ENCODE data around the gene OR8B2. TPM values are rescaled to one million over a fixed set of nuclear protein-coding genes. Genes with fewer than 3 reads are reported as not detected.

OR8B2 gene
- polyA plus RNA-seq, 1 experiment, result not detected

Other genes with a start within 250 kb of the OR8B2 start
- gene OR10D3, start 201.2 kb downstream of the OR8B2 start, polyA plus RNA-seq (2011; rRNA removed), result not detected in 2 replicates
- not detected in 2 replicates for gene OR8G1, start 143.4 kb downstream of the OR8B2 start, polyA plus RNA-seq (2011; rRNA removed)
- gene OR8G5, start 128.1 kb downstream of the OR8B2 start, polyA plus RNA-seq (2011; rRNA removed), result not detected in 2 replicates
- not detected in 2 replicates for gene OR8D1, start 70.5 kb downstream of the OR8B2 start, polyA plus RNA-seq (2011; rRNA removed)
- not detected in 2 replicates for gene OR8D2, start 64.3 kb downstream of the OR8B2 start, polyA plus RNA-seq (2011; rRNA removed)
- not detected in 2 replicates for gene OR8B3, start 14.5 kb upstream of the OR8B2 start, polyA plus RNA-seq (2011; rRNA removed)
- not detected in 2 replicates for gene OR8B4, start 40.4 kb upstream of the OR8B2 start, polyA plus RNA-seq (2011; rRNA removed)
- gene OR8B8, start 61.2 kb upstream of the OR8B2 start, polyA plus RNA-seq (2011; rRNA removed), result not detected in 2 replicates
- not detected in 2 replicates for gene OR8B12, start 159.2 kb upstream of the OR8B2 start, polyA plus RNA-seq (2011; rRNA removed)
- gene OR8A1, start 185.5 kb upstream of the OR8B2 start, polyA plus RNA-seq (2011; rRNA removed), result not detected in 2 replicates
- gene PANX3, start 226.9 kb upstream of the OR8B2 start, polyA plus RNA-seq (2011; rRNA removed), result not detected in 2 replicates
- 30.9 and 31.4 TPM in 2 replicates for gene TBRG1, start 238.4 kb upstream of the OR8B2 start, polyA plus RNA-seq (2011; rRNA removed)

Measured in AG04450 (cell line).